Neural progenitor cell (in vitro differentiated cells): ENCODE measurements around the gene PHF20. TPM values are rescaled to one million over a fixed set of nuclear protein-coding genes. Genes with fewer than 3 reads are reported as not detected.

Source experiments
- DNase-seq: peaks from one replicate; pipeline ENCODE4 v3.0.0-alpha.2; 2016; ENCODE audit warnings: low spot score
- H2AFZ ChIP-seq: fragments of 200-600 bp; sonication (generic); replicated peaks from 2 replicates; pipeline ENCODE4 v1.6.1; 2016; ENCODE audit warnings: antibody characterized with exemption
- H3F3A ChIP-seq: fragments of 200-600 bp; sonication (generic); 2 replicates; pipeline ENCODE4 v1.6.1; 2016; ENCODE audit warnings: antibody characterized with exemption, low read depth
- H3K27ac ChIP-seq: fragments of 200-600 bp; sonication (generic); 2 replicates; pipeline ENCODE4 v1.5.1; 2016; ENCODE audit warnings: mild to moderate bottlenecking
- H3K27me3 ChIP-seq: fragments of 200-600 bp; sonication (generic); 2 replicates; pipeline ENCODE4 v1.6.1; 2016; ENCODE audit warnings: mild to moderate bottlenecking, moderate library complexity
- H3K36me3 ChIP-seq: fragments of 200-600 bp; sonication (generic); 2 replicates; pipeline ENCODE4 v1.5.1; 2016
- H3K4me1 ChIP-seq: fragments of 200-600 bp; sonication (generic); 2 replicates; pipeline ENCODE4 v1.6.1; 2016; ENCODE audit warnings: mixed run types
- H3K4me2 ChIP-seq: fragments of 200-600 bp; sonication (generic); 2 replicates; pipeline ENCODE4 v1.6.1; 2016
- H3K4me3 ChIP-seq: fragments of 200-600 bp; sonication (generic); 2 replicates; pipeline ENCODE4 v1.5.1; 2016
- H3K79me2 ChIP-seq: fragments of 200-600 bp; sonication (generic); 2 replicates; pipeline ENCODE4 v1.6.1; 2016; ENCODE audit warnings: low read depth
- H3K9ac ChIP-seq: fragments of 200-600 bp; sonication (generic); 2 replicates; pipeline ENCODE4 v1.6.1; 2016
- H3K9me3 ChIP-seq: fragments of 200-600 bp; sonication (generic); 2 replicates; pipeline ENCODE4 v1.5.1; 2016; ENCODE audit warnings: low read depth
- H4K20me1 ChIP-seq: fragments of 200-600 bp; sonication (generic); 2 replicates; pipeline ENCODE4 v1.6.1; 2016; ENCODE audit warnings: low read depth
- H3K27ac Mint-ChIP-seq: 3 replicates; pipeline ENCODE4 v1.8.0; 2021; ENCODE audit warnings: mixed read lengths
- H3K27me3 Mint-ChIP-seq: 2 replicates; pipeline ENCODE4 v1.8.0; 2022; ENCODE audit warnings: low read depth, mild to moderate bottlenecking, inconsistent platforms, moderate library complexity, mixed read lengths; ENCODE audit not compliant: insufficient read depth
- H3K36me3 Mint-ChIP-seq: 3 replicates; pipeline ENCODE4 v1.8.0; 2021; ENCODE audit warnings: mixed read lengths
- H3K4me1 Mint-ChIP-seq: 3 replicates; pipeline ENCODE4 v1.8.0; 2021; ENCODE audit warnings: mixed read lengths
- H3K4me3 Mint-ChIP-seq: 3 replicates; pipeline ENCODE4 v1.8.0; 2021; ENCODE audit warnings: mild to moderate bottlenecking, moderate library complexity, mixed read lengths
- H3K9me3 Mint-ChIP-seq: 3 replicates; pipeline ENCODE4 v1.8.0; 2020; ENCODE audit warnings: mixed read lengths
- CTCF ChIP-seq: fragments of 200-600 bp; sonication (generic); IDR thresholded peaks from 2 replicates; pipeline ENCODE4 v1.5.1; 2017; ENCODE audit warnings: antibody characterized with exemption, mild to moderate bottlenecking
- EZH2 ChIP-seq: fragments of 200-600 bp; sonication (generic); IDR thresholded peaks from 2 replicates; pipeline ENCODE4 v1.6.1; 2017; ENCODE audit warnings: antibody characterized with exemption, mild to moderate bottlenecking, moderate library complexity
- EZH2phosphoT487 ChIP-seq: fragments of 200-600 bp; sonication (generic); IDR thresholded peaks from 2 replicates; pipeline ENCODE4 v1.6.1; 2017; ENCODE audit warnings: antibody characterized with exemption
- total RNA-seq: library from RNA; depleted of rRNA; stranded (reverse); fragments of >200 nt; gene quantifications from 2 replicates; pipeline ENCODE4 v1.2.3, GENCODE V29; 2015; ENCODE audit warnings: low replicate concordance

PHF20 gene
- total RNA-seq, 1 donor from 2014 or later: 54.7 TPM

- Histone ChIP-seq H3K4me2 (no peak overlapping the region), H3K36me3 (no peaks in the 10 kb centered on the region), H4K20me1 (no peaks in the 10 kb centered on the region), H3F3A (peaks cover 2% of the 10 kb centered on the region), H3K79me2 (peaks cover 63% of the 10 kb centered on the region), H3K4me3 (no peak overlapping the region), H2AFZ (no peak overlapping the region), H3K9ac (no peak overlapping the region), H3K4me1 (no peaks in the 10 kb centered on the region), H3K27ac (no peak overlapping the region), H3K27me3 (no peaks in the 10 kb centered on the region), H3K9me3 (no peaks in the 10 kb centered on the region)
- no peak for TF ChIP-seq EZH2phosphoT487
- TF ChIP-seq CTCF: no peak
- no peak for TF ChIP-seq EZH2
- Mint-ChIP-seq H3K36me3 (peaks cover 21% of the 10 kb centered on the region), H3K27me3 (no peaks in the 10 kb centered on the region), H3K9me3 (peaks cover 2% of the 10 kb centered on the region), H3K27ac (no peak overlapping the region), H3K4me3 (no peak overlapping the region), H3K4me1 (peaks cover 18% of the 10 kb centered on the region)
- DNase-seq: no peak
Measured at GRCh38 chr20:35831971-35832370, 60.2 kb downstream of the PHF20 start.

GRCh38 chr20:35833241-35833640, 61.4 kb downstream of the PHF20 start:
- H3F3A ChIP-seq: peaks cover 7% of the 10 kb centered on the region
- no peak for TF ChIP-seq EZH2
- no peak for TF ChIP-seq EZH2phosphoT487
- no peak for TF ChIP-seq CTCF
- no peaks in the 10 kb centered on the region for H3K27me3 Mint-ChIP-seq
- H3K4me2 ChIP-seq: no peak overlapping the region
- peaks cover 21% of the 10 kb centered on the region for H3K36me3 Mint-ChIP-seq
- H4K20me1 ChIP-seq: no peaks in the 10 kb centered on the region
- H3K4me3 Mint-ChIP-seq: no peak overlapping the region
- no peaks in the 10 kb centered on the region for H3K9me3 ChIP-seq
- H3K4me3 ChIP-seq: no peak overlapping the region
- no peak overlapping the region for H3K27ac Mint-ChIP-seq
- no peaks in the 10 kb centered on the region for H3K4me1 ChIP-seq
- DNase-seq: no peak
- H3K9ac ChIP-seq: no peak overlapping the region
- no peaks in the 10 kb centered on the region for H3K27me3 ChIP-seq
- H3K4me1 Mint-ChIP-seq: peaks cover 23% of the 10 kb centered on the region
- peaks cover 2% of the 10 kb centered on the region for H3K9me3 Mint-ChIP-seq
- H3K27ac ChIP-seq: no peak overlapping the region
- H3K79me2 ChIP-seq: peaks cover 68% of the 10 kb centered on the region
- H2AFZ ChIP-seq: no peak overlapping the region
- H3K36me3 ChIP-seq: no peaks in the 10 kb centered on the region

GRCh38 chr20:35837577-35838195, 65.9 kb downstream of the PHF20 start:
- Histone ChIP-seq H3K27me3 (no peaks in the 10 kb centered on the region), H3K9me3 (no peaks in the 10 kb centered on the region), H3K36me3 (peaks cover 5% of the 10 kb centered on the region), H3K4me3 (no peak overlapping the region), H3K9ac (no peak overlapping the region), H2AFZ (no peak overlapping the region), H4K20me1 (no peaks in the 10 kb centered on the region), H3K4me2 (no peak overlapping the region), H3K79me2 (peaks cover 61% of the 10 kb centered on the region), H3F3A (peaks cover 7% of the 10 kb centered on the region), H3K4me1 (no peaks in the 10 kb centered on the region), H3K27ac (no peak overlapping the region)
- H3K36me3 Mint-ChIP-seq: peaks cover 31% of the 10 kb centered on the region
- H3K4me3 Mint-ChIP-seq: peak overlapping the region; percentile 10
- DNase-seq: peak; percentile 7
- H3K27me3 Mint-ChIP-seq: peaks cover 3% of the 10 kb centered on the region
- H3K4me1 Mint-ChIP-seq: peaks cover 13% of the 10 kb centered on the region
- no peak for TF ChIP-seq EZH2phosphoT487
- no peak for TF ChIP-seq CTCF
- TF ChIP-seq EZH2: no peak
- peaks cover 17% of the 10 kb centered on the region for H3K9me3 Mint-ChIP-seq
- H3K27ac Mint-ChIP-seq: peak overlapping the region; percentile 97
